ENCODE measurements around the gene FBLIM1.

FBLIM1 gene

DNA sequence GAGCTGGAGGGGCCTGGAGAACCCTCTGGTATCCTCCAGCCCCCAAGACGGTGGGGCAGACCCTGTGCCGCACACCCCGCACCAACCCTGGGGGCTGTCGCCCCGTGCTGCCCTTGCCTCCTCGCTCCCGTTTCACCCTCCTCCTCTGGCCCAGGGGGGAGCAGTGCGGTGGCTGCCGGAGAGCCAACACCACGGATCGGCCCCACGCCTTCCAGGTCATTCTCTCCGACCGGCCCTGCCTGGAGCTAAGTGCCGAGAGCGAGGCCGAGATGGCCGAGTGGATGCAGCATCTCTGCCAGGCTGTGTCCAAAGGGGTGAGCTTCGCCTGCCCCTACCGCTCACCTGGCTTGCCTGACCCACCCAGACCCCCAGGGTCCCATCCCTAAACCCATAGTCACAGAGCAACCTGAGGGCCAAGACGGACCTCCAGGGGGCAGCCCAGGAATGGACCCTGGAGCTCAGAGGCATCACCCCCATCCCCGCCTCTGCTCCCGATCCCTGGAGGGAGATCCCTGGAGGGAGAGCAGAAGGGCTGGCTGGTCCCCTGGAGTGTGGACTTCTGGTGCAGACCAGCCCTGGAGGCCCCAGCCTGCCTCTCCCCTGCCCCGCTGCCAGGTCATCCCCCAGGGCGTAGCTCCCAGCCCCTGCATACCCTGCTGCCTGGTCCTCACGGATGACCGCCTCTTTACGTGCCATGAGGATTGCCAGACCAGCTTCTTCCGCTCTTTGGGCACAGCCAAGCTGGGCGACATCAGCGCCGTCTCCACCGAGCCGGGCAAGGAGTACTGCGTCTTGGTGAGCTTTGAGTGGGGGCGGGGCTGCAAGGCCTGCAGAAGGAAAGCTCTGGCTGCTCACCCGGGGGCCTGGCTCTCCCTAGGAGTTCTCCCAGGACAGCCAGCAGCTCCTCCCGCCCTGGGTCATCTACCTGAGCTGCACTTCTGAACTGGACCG lies 26.6 kb upstream of the FBLIM1 start:
- DNase-seq = no peak

DNA sequence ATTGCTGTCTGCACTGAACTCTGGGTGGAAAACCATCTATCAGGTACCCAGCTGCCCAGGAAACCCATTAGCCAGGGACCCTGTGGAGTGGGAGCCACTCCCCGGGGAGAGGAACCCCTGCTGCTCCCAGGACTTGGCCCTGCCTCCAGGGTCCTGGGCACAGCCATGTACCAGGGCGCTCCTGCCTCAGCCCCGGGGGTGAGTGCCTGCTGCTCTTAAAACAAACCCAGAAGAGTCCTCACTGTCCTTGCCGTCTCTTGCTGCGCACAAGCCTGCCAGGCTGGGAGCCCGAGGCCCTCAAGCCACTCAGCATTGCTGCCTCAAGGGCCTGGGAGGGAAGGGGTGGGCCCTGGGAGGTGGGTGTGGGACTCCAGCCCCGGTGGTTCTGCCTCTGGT lies 25.9 kb upstream of the FBLIM1 start:
- DNase-seq = no peak

DNA sequence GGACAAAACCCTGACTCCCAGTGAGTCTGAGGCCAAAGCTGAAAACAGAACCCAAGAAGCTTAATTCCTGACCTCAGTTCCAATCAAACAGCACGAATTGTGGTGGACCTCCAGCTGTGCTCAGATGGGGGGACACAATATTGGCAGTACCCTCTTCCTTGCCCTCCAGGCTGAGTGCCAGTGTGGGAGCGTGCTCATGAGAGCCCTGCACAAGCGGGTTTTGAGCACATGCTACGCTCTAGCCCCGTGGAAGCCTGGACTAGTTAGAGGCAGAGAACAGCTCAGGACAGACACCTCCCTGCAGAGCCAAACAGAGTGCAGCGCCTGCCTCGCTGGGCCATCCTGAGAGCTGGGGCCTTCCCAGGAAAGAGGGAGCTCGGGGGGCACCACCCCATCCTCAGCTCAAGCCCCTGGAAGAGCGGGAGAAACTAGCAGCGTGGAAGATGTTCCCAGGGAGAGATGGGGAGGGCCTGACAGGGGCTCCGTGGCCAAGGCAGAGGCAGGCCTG lies 25.3 kb upstream of the FBLIM1 start:
- no peak for DNase-seq

DNA sequence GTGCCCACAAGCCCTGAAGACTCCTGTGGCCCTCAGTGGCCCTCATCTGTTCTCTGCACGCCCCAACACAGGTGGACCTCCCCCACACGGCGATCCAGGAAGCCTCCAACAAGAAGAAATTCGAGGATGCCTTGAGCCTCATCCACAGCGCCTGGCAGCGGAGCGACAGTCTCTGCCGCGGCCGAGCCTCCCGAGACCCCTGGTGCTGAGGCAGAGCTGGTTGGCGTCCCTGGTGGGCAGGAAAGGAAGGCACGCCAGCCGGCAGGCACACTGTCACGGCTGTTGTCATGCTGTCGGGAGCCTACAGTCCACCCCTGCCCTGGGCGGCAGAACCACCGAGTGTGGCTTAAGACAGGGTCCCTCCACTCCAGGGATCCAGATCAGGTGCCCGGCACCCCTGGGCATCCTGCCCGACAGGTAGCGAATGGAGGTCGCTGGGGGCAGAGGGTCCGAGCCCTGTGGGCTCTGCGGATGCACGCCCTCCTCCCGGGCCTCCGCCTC lies 24.8 kb upstream of the FBLIM1 start:
- DNase-seq = no peak

DNA sequence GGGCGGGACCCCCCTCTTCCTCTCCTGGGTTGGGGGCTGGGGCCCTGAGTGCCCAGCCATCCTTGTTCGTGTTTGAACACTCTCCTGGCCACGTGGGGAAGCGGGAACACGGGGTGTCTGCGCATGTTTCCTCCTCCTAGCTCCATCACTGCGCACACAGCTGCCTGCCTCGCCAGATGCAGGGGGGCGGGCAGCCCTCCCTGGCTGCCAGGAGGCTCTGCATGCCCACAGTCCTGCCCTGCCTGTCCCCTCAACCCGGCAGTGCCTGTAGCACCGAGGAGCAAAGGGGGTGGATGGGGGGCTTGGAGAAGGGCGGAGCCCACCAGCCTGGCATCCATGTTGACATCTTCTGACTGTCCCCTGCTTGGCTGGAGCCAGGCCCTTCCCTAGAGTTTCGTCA lies 24.3 kb upstream of the FBLIM1 start:
- no peak for DNase-seq

DNA sequence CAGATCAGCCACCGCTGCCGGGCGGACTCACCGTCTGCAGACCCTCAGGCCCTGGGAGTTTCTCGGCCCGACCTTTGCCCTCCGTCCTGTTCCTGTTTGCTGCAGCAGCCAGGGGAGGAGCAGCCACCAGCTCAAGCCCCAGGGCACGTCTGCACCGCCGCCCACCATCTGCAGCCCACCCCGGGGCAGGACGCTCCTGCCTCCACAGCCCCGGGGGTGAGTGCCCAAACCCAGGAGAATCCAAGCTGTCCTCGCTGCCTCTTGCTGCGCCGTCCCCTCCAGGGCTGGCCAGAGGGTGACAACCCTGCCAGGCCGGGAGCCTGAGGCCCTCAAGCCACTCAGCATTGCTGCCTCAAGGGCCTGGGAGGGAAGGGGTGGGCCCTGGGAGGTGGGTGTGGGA lies 23.7 kb upstream of the FBLIM1 start:
- no peak for DNase-seq

DNA sequence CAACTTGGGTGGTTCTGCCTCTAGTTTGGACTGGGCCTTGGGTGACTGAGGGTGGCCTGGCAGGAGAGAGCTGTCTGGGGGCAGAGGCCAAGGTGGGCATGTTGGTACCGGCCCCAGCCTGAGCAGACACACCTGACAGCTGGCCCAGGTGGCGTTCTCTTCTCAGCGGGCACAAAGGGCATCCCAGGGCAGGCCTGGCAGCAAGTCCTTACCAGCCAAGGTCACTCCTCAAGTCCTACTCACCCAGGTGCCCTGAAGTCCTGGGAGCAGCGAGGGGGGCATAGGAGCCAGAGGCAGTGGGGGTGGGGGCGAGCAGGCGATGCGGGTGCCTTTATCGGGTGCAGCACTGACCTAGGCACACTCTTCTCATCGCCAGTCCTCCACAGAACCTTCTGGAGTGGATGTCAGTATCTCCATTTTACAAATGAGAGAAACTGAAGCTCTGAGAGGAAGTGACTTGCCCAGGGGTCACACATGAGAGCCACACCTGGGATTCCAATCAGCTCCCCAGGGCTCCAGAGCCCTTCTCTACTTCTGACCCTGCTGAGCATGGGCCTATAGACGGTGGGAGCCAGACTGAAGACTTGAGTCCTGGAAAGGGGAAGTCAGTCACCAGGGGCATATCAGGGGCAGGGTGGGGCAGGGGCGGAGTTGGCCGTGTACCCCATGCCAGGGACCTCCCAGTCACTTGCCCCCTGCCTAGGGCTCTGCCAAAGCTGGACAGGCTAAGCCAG lies 23.1 kb upstream of the FBLIM1 start:
- DNase-seq = no peak

DNA sequence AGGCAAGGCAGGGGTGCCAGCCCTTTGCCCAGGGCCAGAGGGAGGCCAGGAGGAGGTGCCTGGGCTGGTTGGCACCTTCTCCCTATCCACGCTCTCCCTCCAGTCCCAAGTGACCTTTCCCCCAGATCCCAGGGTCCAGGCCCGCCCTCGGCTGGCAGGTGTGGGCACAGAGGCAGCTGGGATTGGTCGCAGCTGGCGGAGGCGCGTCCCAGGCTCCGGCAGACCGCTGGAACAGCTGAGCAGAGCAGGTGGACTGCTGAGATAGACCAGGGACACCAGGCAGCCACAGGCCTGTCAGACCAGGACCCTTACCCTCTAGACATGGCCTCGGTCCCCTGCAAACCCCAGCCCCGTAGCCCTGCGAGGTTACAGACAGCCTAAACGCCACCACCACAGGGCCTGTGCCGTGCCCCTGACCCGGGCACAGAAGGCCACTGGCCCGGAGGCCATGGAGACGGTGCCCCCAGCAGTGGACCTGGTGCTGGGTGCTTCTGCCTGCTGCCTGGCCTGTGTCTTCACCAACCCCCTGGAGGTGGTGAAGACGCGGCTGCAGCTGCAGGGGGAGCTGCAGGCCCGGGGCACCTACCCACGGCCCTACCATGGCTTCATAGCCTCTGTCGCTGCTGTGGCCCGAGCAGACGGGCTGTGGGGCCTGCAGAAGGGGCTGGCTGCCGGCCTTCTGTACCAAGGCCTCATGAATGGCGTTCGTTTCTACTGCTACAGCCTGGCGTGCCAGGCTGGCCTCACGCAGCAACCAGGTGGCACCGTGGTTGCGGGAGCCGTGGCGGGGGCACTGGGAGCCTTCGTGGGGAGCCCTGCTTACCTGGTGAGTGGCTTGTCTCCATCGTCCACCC lies 22.3 kb upstream of the FBLIM1 start, which contains the start of gene SLC25A34:
Gene SLC25A34, plus strand, starts transcription at position 221 of the 854 bp plus-strand sequence. Its CDS starts 228 bp downstream, at position 449.
- no peak for DNase-seq

DNA sequence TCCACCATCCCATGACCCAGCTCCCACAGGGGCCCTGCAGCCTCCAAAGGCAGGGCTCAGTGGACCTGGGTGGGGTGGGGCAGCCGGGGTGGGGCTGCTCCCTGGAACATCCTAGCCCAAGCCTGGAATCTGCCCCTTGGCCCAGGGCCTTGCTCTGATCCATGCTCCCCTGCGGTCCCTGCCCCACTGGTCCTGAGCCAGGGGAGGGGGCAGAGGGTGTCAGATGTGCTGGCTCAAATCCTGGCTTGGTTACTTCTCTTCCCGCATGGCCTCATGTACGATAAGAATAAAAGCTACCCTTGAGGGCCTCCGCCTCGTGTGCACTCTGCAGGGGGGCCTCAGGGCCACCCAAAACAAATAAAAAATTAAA lies 21.7 kb upstream of the FBLIM1 start:
- DNase-seq = no peak

DNA sequence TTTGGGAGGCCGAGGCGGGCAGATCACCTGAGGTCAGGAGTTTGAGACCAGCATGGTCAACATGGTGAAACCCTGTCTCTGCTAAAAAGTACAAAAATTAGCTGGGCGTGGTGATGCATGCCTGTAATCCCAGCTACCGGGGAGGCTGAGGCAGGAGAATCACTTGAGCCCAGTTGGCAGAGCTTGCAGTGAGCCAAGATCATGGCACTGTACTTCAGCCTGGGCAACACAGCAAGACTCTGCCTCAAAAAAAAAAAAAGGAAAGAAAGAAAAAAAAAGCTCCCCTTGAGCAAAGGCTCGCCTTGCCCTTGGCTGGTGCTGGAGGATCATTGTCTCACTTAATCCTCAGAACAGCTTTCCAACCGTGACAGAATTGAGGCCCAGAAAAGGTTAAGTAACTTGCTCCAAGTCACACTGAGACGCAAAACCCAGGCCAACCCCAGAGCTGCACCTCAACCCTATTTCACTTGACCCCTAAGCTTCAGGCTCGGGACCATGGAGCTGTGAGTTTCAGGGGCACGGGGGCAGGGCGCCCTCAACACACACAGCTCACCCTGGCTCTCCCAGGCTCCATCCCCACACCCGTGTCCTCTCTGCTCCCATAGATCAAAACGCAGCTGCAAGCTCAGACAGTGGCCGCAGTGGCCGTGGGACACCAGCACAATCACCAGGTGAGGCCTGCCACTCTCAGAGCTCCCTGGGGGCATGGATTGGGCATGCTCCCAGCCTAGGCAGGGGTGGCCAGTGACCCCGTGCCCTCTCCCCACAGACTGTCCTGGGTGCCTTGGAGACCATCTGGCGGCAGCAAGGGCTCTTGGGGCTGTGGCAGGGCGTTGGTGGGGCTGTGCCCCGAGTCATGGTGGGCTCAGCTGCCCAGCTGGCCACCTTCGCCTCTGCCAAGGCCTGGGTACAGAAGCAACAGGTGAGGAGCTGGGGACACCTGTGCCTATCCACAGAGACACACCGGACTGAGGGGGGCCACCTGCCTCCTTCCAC lies 21.0 kb upstream of the FBLIM1 start:
- no peak for DNase-seq

DNA sequence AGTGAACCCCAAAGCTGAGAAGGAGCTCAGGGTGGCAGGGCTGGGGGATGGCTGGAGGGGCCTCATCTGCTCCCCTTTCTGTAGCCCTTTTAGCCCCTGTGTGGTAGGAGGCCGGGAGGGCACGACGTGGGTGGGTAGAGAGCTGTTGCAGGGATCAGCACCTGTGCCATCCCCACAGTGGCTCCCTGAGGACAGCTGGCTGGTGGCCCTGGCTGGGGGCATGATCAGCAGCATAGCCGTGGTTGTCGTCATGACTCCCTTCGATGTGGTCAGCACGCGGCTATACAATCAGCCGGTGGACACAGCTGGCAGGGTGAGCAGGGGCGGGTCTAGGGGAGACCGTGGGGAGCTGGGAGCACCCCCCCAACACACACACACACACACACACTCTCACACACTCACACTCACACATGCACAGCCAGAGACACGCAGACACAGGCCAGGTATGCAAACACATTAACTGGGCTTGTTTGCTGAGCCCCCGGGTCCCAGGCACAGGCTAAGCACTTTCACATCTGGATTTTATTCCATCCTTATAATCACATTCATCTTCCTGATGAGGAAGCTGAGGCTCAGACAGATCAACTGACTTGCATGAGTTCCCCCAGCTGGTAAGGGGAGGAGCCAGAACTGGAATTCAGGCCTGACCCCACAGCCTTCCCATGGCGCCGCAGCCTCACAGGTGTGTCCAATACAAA lies 20.0 kb upstream of the FBLIM1 start:
- no peak for DNase-seq

DNA sequence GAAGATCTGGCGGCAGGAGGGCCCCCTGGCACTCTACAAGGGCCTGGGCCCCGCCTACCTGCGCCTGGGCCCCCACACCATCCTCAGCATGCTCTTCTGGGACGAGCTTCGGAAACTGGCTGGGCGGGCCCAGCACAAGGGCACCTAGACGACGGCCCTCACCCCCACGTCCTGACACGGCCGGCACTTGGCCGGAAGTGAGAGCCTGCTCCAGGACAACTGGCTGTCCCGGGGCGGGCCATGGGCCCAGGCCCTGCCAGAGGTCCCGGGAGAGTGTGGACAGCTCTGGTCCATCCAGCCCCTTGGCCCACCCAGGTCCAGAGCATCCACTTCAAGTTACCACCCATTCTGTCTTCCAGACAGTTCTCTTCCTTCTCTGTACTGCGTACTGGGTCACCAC lies 19.3 kb upstream of the FBLIM1 start:
- DNase-seq = no peak

DNA sequence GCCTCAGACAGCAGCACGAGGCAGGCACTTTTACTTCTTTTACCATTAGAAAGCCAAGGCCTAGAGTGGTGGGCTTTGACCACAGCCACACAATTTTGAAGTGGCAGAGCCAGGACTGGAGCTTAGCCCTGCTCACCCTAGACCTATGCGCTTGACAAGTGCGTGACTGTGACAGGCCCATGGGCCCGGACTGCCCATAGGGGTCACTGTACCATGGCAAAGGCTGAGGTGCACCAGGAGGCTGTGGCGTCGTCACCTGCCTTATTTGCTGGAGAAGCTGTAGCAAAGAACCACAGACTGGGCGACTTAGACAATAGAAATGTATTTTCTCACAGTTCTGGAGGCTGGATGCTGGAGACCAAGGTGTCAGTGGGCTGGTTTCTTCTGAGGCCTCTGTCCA lies 18.9 kb upstream of the FBLIM1 start:
- no peak for DNase-seq

DNA sequence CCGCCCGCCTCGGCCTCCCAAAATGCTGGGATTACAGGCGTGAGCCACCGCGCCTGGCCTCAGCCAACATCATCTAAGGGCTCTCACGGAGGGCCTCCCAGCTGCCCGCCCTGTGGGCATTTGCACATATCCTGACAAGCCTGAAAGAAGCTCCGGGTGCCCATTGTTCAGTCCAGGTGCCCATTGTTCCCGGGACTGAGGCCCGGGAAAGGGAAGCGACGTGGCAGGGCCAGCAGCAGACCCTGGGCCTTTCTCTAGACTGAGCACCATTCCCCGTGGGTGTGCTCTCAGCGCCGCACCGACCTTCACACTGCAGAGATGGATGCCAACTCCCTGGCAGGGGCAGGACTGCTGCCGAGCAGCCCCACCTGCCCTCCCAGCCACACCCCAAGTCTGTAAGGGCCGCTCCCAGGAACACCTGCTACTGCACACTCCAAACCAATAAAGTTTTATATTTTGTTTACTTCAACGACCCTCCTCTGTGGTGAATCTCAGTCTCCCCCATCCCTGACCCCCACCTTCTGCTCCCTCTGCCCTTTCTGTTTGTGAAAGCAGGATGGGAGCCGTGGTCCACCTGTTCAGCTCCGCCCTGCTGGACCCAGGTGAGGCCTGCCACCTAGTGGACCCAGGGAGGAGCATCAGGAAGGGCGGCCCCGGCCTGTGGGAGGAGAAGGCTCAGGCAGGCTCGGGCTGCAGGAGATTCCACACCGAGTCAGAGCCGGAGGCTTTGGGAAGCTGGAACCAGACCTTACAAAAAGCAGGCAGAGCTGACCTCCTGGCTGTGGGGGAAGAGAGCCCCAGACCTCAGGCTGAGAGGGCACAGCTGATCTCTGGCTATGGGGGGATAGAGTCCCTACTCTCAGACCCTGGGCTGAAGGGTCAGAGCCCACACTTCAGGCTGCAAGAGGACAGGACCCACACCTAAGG lies 17.4 kb upstream of the FBLIM1 start:
- peak; percentile 74 for DNase-seq

DNA sequence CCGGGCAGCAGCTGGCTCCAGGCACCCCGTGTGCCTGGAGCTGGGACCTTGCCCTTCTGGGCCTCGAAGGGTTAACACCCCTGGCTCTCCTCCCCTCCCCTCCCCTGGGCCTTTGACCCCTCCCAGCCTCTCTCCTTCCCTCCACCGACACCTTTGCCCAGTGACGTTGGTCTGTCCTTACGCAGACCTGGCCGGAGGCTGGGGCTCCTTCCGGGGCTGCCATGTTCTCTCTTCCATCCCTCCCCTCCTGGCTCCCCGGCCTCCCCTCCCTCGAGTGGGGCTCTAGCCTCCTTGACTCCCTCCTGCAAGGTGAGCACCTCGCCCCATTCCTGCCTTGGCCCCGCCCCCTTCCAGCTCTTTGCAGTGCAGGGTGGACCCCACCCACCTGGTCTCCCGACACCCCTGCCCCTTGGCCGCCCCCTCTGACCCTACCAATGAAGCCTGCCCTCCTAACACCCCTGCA lies 16.2 kb upstream of the FBLIM1 start, which contains the start of gene TMEM82:
Gene TMEM82, plus strand, starts transcription at position 161 of the 463 bp plus-strand sequence. Its CDS starts 61 bp downstream, at position 222.
- DNase-seq = no peak

DNA sequence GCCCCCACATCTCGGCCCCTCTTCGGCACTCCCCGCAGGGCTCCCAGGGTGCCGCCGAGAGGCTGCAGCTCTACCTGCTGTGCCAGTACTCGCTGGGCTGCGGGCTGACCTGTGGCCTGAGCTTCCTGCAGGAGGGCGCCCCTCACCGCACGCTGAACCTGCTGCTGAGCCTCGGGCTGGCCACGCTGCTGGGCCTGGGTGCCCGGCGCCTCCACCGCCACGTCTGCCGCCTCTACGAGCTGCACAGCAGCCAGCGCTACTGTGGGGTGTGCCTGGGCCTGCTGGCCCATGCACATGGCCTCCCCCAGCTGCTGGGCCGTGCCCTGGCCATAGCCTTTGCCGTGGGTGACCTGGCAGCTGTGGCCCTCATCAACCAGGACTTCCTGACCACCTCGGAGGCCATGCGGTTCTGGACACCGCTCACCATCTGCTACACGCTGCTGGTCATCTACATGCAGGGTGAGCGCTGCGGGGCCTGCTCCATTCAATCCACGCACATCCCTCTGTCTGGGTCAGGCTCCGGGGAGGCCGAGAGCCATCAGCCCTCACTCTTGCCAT lies 14.4 kb upstream of the FBLIM1 start:
- no peak for DNase-seq

DNA sequence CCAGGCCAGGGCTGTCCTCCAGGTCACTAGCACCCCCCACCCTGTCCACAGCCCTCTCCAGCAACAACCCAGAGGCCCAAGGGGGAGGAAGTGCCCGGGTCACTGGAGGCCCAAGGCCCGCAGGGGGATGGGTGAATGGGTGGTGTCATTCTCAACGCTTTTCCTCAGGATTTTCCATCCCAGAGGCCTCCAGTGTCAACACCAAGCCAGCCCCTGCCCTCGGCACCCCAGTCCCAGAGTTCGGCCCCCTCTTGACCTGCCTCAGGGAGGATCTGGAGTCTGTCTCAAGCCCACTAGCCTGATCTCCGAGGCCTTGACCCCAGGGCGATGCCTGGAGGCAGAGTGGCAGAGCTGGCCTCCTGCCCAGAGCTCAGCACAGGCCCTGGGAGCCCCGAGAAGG lies 11.2 kb upstream of the FBLIM1 start:
- DNase-seq = no peak

DNA sequence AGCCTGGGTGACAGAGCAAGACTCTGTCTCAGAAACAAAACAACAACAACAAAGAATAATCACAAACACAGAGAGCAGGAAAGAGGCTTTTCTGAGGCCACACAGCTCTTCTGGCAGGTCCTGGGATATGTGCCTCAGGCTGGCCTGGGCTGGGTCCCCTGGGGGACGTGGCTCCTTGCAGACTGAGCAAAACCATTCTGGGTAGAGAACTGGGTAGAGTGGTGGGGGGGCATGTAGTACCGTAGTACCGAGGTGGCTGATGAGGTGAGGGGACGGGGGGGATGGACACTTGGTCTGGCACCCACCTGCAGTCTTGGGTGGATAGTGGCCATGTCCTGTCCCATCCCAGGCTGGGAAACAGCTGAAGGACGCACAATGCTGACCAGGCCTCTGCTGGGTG lies 10.3 kb upstream of the FBLIM1 start:
- DNase-seq = no peak
